COLO829 (cell line): ENCODE measurements around the gene GALR1.
"Not testable (repeated sequence)": the region's sequence is repeated elsewhere in the genome, so short reads cannot be mapped to it uniquely, and the experiment has no call there.

Experiments
- DNase-seq: peaks from one replicate; pipeline ENCODE4 v3.0.0; 2012; ENCODE audit warnings: low spot score

GALR1 gene

DNA sequence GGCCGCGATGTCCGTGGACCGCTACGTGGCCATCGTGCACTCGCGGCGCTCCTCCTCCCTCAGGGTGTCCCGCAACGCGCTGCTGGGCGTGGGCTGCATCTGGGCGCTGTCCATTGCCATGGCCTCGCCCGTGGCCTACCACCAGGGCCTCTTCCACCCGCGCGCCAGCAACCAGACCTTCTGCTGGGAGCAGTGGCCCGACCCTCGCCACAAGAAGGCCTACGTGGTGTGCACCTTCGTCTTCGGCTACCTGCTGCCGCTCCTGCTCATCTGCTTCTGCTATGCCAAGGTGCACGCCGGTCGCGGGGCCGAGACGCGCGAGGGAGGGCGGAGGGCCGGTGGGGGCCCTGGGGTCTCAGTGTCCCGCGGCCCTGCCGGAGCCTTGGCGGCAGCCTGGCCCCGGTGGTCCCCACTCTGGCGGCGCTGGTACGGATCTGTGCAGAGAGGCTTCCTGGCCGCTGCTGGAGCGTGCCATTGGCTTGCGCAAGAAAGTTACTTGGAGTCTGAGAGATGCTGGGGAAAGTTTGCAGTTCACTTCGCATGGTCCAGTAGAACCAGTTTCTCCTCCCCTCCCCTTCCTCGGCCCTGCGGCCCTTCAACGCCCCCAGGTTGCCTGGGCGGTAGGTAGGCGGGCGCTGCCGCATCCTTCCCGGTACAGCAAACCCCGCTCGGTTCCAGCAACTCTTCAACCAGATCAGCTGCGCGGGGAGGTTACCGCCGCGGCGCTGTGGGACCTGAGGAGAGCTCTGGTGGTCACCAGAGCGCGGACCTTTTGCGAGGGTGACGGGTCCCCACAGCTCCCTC lies 1.5 kb downstream of the GALR1 start:
- DNase-seq, result no peak

GRCh38 chr18:77251730-77252050 lies 2.0 kb downstream of the GALR1 start:
- no peak for DNase-seq

- DNase-seq, result no peak
These were observed 5.2 kb downstream of the GALR1 start for GRCh38 chr18:77254711-77255405.

DNA sequence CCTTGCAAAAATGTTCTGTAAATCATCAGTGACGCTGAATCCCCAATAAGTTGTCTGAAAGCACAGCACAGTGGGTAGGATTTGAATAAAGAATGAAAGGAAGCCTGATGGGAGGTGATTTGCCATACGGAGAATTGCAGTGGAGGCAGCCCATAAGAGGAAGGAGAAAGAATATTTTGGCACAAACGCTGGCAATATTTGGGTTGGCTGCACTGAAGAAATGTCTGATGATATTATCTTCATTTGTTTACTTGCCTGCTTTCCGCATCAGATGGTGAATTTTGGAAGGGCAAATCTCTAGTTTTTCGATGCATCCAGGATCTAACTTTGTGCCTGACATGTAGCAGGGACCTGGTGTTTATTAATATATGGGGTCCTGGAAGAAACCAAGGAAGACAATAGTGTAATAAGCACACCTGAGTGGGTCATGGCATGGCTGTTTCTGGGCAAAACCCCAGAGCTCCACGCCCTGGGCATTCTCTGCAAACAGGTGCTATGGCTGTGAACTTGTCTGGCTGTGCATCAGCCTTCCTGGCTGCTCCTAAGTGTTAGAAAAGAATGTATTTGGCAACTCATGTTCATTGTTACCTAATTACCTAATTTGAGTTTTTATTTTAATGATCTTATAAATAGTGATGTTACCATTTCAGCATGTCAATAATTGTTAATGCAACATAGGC lies 5.9 kb downstream of the GALR1 start:
- DNase-seq, result no peak

DNA sequence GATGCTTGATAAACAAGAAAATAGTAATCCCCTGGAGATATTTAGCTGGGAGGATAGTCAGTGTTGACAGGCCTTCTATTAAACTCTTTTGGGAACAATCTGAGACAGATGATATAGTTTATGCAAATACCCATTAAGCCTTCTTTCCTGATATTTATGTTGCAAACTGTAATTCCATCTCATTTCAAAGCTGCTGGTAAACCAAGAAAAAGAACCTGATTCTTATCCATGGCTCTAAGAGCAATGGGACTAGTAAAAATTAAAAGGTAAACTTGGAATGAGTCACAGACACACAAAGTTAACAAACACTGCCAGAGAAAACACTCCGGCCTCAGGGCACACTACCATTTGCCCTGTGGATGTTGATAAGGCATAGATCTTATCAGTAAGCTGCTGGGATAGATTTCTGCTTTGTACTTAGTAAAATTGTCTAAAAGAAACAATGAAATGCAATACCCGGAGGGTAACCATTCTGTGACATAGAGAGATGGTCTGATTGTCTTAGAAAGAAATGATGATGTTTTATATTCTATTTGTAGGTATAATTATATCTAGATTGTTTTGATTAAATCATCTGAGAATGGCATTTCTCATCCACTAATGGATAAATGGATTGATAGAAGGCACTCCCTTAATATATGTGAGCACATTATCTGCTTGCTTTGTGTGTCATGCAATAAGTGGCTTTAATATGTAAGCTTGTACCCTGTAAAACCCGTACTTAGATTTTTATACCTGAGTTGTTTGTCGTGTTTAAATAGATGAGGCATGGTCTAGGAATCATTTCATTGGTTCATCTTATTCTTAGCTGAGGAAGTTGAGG lies 13.2 kb downstream of the GALR1 start:
- no peak for DNase-seq

DNA sequence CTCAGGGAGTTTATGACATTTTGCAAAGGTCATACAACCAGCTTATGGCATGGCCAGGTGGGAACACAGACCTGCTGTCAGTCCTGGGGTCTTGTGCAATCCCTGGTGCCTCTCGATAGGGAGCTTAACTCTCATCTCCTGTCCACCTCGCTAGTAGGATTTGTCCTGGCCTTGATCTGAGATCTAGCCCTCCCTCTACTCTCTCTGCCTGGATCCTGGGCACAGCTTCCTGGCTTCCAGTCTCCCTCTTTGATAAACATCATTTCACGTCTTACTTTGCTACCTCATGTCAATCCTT lies 13.8 kb downstream of the GALR1 start:
- DNase-seq, result no peak

DNA sequence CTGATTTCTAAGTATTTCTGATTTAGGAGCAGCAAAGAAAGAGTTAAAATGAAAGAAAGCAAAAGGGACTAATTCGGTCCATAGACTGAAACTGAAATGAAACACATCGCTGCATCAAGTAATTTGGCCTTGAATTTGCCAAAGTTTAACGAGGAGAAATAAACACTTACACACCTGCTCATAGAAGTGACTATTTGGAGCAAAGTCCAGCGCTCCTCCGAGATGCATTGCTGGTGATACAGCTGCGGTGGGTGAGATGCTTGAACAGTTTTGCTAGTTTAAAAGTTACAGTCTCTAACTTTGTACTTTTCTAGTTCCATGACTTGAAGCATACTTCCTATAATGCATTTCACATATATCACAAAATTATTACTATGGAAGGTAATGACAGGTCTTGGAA lies 18.3 kb downstream of the GALR1 start:
- DNase-seq, result no peak

DNA sequence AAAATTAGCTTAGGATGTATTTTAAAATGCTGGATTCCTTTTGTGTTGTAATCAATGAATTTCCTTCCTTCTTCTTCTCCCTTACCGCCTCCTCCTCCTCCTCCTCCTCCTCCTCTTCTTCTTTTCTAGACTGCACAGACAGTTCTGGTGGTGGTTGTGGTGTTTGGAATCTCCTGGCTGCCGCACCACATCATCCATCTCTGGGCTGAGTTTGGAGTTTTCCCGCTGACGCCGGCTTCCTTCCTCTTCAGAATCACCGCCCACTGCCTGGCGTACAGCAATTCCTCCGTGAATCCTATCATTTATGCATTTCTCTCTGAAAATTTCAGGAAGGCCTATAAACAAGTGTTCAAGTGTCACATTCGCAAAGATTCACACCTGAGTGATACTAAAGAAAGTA lies 18.8 kb downstream of the GALR1 start:
- no peak for DNase-seq

- DNase-seq, result no peak
These were observed 22.2 kb downstream of the GALR1 start for GRCh38 chr18:77271576-77272481.

DNA sequence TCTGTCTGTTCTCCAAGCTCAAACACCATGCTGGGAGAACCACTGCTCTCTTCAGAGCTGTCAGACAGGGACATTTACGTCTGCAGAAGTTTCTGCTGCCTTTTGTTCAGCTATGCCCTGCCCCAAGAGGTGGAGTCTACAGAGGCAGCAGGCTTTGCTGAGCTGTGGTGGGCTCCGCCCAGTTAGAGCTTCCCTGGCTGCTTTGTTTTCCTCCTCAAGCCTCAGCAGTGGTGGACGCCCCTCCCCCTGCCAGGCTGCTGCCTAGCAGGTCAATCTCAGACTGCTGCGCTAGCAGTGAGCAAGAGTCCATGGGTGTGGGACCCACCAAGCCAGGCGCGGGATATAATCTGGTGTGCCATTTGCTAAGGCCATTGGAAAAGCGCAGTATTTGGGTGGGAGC lies 41.2 kb downstream of the GALR1 start:
- not testable (repeated sequence) for DNase-seq

- no peak for DNase-seq
These were observed 48.5 kb downstream of the GALR1 start for GRCh38 chr18:77298172-77298571.

- DNase-seq, result no peak
These were observed 50.1 kb downstream of the GALR1 start for GRCh38 chr18:77299706-77300105.

GRCh38 chr18:77300579-77300978 lies 50.9 kb downstream of the GALR1 start:
- DNase-seq, result no peak

- no peak for DNase-seq
These were observed 54.6 kb downstream of the GALR1 start for GRCh38 chr18:77304268-77304667.

- no peak for DNase-seq
These were observed 56.0 kb downstream of the GALR1 start for GRCh38 chr18:77305676-77306075.

DNA sequence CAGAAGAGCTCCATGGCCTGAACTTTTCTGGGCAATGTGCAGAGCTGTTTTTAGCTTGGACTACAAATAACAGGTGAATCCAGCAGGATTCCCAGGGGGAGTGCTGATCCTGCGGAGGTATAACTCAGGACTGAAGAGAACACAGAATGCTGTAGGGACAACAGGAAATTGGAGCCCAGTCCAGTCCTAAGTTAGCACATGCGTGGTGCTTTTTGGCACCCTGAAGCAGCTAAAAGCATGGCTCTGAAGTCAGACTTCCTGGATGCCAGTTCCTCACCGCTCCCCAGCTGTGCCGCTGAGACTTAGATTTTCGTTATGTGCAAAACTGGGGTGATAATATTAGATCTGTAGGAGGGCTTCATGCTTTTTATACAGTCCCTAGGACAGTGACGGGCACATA lies 58.6 kb downstream of the GALR1 start:
- no peak for DNase-seq

- no peak for DNase-seq
These were observed 64.9 kb downstream of the GALR1 start for GRCh38 chr18:77314511-77314910.

DNA sequence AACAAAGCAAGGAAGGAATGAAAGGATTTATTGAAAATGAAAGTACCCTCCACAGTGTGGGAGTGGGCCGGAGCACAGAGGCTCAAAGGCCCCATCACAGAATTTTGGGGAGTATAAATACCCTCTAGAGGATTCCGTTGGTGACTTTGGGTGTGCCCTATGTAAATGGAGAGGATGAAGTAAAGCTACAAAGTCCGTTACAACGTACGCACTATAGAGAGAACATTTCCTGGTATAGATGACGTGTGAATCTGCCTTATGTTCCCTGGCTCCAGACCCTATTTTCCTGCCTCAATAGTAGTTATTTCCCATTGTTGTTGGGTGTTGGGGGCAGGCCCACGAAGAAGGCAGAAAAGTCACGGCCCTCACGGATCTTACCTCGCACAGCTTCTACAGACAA lies 65.3 kb downstream of the GALR1 start:
- DNase-seq, result no peak

DNA sequence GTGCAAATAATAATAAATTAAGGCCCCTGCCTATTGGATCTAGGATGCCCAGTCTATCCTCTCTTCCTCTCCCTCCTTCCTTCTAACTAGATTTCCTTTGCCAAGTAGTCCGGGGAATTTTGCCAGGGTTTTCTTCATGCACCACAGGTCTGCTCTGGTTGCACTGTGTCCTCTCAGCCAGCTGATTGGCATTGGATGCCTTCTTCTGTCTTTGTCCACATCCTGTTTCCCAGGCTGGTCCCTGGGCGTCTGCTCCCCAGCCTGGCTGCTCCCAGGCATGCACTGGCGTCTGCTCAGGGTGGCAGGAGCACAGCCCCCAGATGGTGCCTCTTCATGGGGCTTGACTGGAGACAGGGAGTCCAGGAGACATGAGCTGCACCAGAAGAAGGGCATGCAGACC lies 66.4 kb downstream of the GALR1 start:
- no peak for DNase-seq

- DNase-seq, result no peak
These were observed 67.0 kb downstream of the GALR1 start for GRCh38 chr18:77316641-77317040.

- DNase-seq, result no peak
These were observed 71.4 kb downstream of the GALR1 start for GRCh38 chr18:77320971-77321559.
